NCI-H2196 treated with DMSO at 0.1 percent for 48 hours (cell line): Measurements from ENCODE around the gene TNK2.
"Not testable (repeated sequence)": the region's sequence is repeated elsewhere in the genome, so short reads cannot be mapped to it uniquely, and the experiment has no call there.

ENCODE experiments used
- DNase-seq: peaks from one replicate; lab custom pipeline; 2025; ENCODE audit not compliant: unreplicated experiment; lab: John Stamatoyannopoulos, UW

The TNK2 gene

DNA sequence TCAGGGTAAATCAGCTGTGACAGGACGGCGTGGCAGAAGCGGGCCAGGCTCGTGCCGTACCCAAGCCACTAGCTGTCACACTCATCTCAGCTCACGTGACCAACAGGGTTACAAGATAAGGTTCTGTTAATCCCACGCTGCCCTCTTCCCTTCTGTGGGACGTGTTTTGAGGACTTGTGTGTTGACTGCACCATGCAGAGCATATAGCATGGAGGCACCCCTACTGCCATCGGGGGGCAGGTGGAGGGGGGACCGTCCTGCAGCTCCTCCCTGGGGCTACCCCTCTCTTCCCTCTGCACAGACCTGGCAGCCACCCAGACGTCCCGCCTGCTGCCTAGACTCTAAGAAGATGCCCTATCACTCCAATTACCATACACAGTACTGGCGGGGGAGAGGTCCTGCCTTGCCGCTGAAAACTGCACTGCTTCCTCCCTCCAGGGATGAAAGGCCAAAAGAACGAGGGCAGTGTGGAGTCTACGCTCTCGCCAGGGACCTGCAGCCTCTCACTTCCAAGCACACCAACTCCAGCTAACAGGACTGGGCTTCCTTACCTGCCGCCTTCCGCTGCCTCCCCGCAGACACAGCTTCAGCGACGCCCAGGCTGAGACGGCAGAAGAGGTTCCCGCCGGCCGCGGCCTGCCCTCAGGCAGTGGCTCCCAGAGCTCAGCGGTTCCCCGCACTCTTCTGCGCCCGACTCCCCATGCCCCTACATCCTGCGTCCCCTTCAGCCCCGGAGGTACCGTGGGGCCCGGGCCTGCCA is at the start of gene TNK2:
TSS of gene TNK2 (minus strand) at position 618 of the 760 bp plus-strand sequence. CDS start 19,963 bp downstream, outside the sequence.
- no peak for DNase-seq

DNA sequence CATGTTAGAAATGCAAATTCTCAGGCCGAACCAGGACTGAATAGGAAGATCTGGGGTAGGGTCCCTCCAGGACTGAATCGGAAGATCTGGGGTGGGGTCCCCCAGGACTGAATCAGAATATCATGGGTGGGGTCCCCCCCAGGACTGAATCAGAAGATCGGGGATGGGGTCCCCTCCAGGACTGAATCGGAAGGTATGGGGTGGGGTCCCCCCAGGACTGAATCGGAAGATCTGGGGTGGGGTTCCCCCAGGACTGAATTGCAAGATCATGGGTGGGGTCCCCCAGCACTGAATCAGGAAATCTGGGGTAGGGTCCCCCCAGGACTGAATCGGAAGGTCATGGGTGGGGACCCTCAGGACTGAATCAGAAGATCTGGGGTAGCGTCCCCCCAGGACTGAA is 48.2 kb upstream of the TNK2 start:
- no peak for DNase-seq

DNA sequence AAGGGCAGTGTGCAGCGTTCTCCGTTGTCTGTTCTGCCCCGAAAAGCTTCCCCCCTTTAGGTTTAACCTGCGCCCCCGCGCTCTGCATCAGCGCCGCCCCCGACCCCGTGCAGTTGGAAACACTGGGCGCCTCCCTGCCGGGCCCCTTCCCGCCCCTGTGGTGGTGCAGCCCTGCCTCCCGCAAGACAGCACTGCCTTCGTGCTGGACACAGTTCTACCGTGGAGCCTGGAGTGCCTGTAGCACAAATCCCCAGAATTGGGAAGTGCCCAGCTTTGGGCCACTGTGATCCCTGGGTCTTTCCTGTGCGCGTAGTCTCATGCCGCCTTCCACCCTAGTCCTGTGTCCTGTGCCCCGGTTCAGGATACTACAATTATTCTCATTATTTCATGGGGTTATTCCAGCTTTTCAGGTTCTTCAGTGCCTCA is 47.1 kb upstream of the TNK2 start:
- not testable (repeated sequence) for DNase-seq

DNA sequence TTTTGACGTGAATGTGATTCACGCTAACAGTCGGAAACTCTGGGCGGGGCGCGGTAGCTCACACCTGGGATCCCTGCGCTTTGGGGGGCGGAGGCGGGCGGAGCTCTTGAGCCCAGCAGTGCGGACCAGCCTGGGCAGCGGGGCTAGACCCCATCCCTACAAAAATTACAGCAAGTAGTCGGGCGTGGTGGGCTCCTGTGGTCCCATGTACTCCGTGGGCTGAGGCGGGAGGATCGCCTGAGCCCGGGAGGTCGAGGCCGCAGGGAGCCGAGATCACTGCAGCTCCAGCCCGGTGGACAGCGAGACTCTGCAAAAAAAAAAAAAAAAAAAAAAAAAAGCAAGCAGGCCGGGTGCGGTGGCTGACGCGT is 46.4 kb upstream of the TNK2 start:
- not testable (repeated sequence) for DNase-seq

DNA sequence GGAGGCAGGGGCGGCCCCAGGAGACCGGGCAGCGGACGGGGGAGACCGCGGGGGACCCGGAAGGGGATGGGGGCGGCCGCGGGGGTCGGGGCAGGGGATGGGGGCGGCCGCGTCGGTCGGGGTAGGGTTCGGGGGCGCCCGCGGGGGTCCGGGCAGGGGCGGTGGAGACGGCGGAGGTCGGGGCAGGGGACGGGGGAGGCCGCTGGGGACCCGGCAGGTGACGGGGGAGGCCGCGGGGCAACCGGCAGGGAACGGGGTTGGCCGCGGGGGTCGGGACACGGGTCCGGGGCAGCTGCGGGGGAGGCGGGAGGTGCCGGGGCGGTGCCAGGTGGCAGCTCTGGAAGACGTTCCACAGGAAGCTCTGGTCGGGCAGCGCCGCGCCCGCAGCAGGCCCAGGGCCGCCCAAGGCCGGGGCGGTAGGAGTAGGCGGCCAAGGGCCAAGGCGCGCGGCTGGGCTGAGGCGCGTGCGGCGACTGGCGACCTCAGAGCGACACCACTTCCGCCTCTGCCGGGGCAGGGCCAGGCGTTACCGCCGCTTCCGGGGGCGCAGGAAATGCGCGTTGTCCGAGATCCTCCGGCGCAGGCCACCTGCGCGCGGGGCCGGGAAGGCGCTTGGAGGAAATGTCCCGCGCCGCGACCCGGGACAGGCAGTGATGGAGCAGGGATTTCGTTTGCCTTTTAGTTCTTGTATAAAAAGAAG is 45.9 kb upstream of the TNK2 start:
- DNase-seq = not testable (repeated sequence)

DNA sequence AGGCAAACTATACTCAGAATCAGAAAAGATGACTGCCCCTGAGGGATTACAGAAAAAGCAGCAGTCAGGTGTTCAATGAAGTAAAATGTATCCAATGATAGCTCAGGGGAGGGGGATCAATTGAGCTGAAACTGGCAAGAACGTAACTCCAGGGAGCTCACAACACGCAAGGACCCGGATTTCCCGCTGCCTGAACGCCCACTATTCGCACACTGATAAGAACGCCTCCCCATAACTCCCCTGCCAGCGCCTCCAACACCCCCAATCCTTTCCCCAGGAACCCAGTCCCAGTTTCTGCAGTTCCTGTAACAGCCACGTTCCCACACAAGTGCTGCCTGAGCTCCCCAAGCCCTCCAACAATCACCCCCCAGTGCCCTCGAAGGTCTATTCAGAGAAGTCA is 44.2 kb upstream of the TNK2 start:
- not testable (repeated sequence) for DNase-seq

DNA sequence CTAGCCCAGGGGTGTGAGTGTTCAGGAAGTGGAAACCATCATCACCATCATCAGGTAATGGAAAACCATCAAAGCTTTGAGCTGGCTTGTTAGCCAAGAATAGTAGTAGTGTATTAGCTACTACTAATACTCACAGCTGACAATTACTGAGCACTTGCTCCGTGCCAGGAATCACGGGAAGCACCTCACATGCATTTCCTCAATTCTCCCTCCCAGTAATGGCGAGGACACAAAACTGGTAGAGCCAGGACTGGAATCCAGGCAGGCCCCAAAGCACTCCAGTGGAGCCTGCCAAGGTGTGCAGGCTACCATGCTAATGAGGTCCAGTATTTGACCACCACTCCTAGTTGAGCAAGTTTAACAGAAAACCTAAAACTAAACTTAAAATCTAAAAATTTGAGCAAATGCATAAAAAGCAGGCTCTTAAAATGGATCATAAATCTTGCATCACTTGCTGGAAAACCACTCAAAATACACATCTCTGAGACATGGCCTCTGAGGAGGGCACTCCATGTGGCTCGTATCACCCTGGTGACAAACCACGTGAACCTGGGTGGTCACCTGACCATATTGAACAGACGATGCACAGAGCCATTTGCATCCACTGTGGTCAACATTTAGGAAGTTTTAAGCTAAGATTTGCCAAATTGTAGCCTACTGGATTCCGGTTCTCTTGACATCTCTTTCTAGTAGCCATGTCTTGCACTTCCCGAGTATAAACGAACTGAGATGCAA is 43.3 kb upstream of the TNK2 start:
- DNase-seq = not testable (repeated sequence)

DNA sequence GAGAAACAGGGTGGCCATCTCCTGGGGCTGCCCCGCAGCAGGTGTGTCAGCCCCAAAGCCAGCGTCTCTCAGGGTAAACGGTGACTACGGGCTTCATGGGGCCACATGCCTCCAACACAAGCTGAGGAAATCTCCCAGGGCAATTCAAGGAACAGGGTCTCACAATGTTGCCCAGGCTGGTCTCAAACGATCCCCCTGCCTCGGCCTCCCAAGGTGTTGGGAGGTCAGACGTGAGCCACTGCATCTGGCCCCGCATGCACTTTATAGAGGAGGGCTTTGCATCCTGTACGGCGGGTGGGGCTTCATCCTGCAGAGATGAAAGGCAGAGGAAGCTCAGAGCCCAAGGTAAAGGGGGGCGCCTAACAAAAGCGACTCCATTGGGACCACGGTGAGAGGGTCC is 42.4 kb upstream of the TNK2 start:
- not testable (repeated sequence) for DNase-seq

DNA sequence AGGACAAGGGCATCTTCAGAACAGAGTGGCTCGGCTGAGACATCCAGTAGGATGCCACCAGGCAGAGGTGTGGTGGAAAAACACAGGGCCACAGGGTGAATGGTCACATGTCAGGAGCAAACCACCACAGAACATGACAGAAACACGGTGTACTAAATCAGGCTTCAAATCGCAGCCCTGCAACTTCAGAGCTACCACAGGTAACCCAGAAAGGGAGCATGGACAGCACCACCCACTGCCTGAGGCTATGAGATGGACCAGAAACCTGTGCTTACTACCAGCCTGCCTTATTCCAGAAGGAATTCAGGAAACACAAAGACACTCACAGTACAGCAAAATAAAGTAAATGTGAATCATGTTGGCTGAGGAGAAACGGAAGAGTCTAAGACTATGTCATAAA is 41.8 kb upstream of the TNK2 start:
- DNase-seq = not testable (repeated sequence)

DNA sequence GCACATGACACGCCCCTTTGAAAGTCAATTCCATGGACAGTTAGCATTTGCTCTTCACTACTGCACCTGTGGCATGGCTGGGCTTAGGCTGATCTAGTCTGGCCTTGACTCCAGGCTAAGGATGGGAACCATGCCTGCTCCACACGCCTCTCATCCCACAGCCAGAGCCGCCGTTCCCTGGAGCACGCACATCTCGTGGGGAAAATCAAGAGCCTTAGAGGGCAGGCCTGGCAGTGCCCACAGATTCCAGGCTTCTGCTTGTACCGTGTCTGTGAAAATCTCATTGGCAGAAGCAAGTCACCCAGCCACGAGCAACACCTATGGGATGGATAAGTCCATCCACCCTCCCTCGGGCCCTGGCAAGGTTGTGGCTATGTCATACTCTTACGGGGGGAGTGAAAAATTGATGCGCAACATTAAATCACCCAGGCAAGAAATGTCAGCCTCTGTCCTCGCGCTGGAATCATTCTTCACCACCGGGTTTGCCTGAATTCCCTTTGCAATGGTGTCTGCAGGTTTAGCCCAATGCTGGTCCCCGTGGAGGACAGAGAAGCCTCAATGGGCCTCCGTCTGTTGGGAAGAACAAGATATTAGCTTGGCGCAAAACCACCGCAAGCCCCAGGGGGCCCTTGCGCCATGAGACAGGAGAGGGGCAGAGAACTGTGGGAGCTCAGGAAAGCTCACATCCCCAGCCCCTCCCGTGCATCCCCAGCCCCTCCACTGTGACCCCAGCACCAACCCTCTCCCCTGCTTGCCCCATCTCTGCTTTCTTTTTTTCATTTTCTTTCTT is 38.8 kb upstream of the TNK2 start:
- DNase-seq = not testable (repeated sequence)

DNA sequence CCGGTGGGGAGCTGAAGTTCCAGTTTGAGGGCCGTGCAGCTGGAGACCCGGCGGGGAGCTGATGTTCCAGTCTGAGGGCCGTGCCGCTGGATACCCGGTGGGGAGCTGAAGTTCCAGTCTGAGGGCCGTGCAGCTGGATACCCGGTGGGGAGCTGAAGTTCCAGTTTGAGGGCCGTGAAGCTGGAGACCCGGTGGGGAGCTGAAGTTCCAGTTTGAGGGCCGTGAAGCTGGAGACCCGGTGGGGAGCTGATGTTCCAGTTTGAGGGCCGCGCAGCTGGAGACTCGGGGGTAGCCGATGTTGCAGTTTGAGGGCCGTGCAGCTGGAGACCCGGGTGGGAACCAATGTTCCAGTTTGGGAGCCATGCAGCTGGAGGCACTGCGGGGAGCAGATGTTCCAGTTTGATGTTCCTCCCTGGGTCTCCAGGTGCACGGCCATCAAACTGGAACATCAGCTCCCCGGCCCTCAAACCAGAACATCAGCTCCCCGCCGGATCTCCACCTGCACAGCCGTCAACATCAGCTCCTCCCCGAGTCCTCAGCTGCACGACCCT is 33.0 kb upstream of the TNK2 start:
- not testable (repeated sequence) for DNase-seq

DNA sequence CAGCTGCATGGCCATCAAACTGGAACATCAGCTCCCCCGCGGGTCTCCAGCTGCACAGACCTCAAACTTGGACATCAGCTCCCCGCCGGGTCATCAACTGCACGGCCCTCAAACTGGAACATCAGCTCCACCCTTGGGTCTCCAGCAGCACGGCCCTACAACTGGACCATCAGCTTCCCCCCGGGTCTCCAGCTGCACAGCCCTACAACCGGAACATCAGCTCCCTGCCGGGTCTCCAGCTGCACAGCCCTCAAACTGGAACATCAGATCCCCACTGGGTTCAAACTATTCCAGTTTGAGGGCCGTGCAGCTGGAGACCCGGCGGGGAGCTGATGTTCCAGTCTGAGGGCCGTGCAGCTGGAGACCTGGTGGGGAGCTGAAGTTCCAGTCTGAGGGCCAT is 32.5 kb upstream of the TNK2 start:
- DNase-seq = not testable (repeated sequence)

DNA sequence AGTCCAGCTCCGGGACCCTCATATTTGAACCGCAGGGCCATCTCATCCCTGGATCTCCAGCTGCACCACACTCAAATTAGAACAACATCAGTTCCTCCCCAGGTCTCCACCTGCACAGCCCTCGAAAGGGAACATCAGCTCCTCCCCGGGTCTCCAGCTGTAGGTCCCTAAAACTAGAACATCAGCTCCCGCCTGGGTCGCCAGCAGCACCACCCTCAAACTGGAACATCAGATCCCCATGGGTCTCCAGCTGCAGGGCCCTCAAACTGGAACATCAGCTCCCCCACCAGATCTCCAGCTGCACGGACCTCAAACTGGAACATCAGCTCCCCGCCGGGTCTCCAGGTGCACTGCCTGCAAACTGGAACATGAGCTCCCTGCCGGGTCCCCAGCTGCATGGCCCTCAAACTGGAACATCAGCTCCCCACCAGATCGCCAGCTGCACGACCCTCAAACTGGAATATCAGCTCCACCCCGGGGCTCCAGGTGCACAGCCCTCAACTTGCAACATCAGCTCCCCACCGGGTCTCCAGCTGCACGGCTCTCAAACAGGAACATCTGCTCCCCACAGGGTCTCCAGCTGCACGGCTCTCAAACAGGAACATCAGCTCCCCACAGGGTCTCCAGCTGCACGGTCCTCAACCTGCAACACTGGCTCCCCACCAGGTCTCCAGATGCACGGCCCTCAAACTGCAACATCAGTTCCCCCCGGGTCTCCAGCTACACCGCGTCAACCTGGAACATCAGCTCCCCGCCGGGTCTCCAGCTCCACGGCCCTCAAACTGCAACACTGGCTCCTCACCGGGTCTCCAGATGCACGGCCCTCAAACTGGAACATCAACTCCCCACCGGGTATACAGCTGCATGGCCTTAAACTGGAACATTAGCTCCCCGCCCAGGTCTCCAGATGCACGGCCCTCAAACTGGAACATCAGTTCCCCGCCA is 31.4 kb upstream of the TNK2 start:
- DNase-seq = not testable (repeated sequence)

DNA sequence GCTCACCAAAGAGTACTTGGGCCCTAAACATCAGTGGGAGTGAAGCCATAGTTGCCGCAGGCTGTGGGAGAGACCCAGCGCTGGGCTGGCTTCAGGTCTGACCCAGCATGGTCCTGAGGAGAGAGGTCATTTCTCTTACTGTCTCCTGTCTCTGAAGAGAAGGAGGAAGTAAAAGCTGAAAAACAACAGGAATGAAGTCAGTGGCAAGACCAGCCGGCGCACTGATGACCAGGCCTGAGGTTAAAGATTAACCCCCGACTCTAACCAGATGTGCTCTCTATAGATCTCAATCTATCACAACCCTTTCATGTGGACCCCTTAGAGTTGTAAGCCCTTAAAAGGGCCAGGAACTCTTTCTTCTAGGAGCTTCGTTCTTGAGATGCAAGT is 24.7 kb upstream of the TNK2 start:
- not testable (repeated sequence) for DNase-seq

DNA sequence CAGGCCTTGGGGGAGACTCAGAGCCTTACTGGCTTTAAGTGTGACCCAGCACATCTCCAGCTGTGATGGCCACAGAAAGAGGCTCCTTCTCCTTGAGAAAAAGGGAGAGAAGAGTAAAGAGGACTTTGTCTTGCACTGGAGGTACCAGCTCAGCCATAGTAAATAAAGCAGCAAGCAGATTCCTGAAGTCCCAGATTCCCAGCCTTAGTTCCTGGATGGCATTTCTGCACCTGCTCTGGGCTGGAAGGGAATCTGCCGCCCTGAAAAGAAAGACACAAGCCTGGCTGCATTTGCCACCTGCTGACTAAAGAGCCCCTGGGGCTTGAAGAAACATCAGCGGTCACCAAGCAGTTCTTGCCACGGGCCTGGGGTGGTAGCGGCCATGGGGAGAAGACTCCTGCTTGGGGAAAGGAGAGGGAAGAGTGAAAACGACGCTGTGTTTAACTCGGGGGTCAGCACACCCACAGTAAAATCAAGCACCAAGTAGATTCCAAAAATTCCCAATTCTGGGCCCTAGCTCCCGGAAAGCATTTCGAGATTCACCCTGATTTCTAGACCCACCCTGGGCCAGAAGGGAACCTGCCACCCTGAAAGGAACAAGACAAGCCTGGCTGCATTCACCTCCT is 24.2 kb upstream of the TNK2 start:
- no peak for DNase-seq

DNA sequence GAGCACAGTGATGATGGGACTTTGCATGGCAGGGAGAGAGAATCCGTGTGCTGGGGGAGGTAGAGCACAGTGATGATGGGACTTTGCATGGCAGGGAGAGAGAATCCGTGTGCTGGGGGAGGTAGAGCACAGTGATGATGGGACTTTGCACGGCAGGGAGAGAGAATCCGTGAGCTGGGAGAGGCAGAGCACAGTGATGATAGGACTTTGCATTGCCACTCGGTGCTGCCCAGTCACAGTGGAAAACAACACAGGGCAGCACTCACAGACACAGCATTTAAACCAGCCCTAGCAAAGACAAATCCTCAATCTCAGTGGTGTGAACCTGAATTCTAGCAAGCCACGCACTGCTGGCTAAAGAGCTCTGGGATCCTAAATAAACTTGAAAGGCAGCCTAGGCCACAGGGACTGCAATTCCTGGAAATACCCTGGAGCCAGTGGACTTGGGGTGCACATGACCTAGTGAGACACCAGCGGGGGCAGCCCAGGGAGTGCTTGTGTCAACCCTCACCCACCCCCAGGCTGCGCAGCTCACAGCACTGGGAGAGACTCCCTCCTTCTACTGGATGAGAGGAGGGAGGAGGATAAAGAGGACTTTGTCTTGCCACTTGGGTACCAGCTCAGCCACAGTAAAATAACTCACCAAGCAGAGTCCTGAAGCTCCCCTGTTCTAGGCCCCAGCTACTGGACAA is 23.4 kb upstream of the TNK2 start:
- no peak for DNase-seq

DNA sequence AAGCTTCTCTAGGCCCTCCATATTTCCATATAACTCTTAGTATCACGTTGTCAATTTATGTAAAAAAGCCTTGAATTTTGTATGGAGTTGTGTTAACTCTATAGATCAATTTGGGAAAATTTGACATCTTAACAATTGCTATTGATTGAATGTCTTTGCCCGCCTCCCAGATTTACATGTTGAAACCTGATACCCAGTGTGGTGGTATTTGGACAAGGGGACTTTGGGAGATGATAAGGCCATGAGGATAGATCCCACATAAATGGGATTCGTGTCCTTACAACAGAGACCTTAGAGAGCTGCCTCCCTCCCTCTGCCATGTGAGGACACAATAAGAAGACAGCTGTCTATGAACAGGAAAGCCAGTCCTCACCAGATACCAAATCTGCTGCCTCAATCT is 21.1 kb upstream of the TNK2 start:
- DNase-seq = no peak

DNA sequence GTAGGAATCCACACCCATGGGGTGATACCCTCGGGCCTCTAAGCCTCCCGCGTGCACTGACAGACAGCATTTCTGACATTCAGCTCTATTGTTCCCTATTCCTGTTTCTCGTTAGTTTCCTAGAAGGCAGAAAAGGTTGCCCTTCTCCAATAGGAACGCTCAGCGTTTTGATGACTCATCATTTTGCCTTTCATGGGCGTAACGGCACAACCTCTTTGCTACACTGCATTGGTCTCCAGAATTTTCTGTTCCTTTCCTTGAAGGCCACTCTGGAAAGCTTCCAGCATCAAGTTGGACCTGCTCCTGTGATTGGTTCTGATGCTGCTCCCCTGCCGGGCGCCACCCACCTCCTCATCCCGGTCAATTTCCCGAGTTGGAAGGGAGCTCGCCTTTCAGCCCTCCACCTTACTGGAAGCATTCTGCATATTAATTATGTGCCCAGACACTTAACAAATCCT is 13.0 kb upstream of the TNK2 start:
- DNase-seq = no peak
